HG03196 (cell line): Measurements from ENCODE around the gene CERS5.
A peak's percentile ranks its signal among the peaks of the same experiment; 100 is the strongest.

Experiments
- ATAC-seq: cut with Tn5 transposase; IDR thresholded peaks from one replicate; pipeline ENCODE4 v1.9.1; 2021; ENCODE audit not compliant: unreplicated experiment

The CERS5 gene

GRCh38 chr12:50167049-50167828, at the start of gene CERS5:
TSS of gene CERS5 (minus strand) at chr12:50167369. CDS start at chr12:50167297, 72 bp downstream.
- ATAC-seq: peak; percentile 98

GRCh38 chr12:50215033-50215432, 47.9 kb upstream of the CERS5 start:
- ATAC-seq: no peak

- ATAC-seq: no peak
Measured at GRCh38 chr12:50214018-50214417, 46.8 kb upstream of the CERS5 start.

- no peak for ATAC-seq
Measured at GRCh38 chr12:50213439-50213838, 46.3 kb upstream of the CERS5 start.

GRCh38 chr12:50212071-50212467, 44.9 kb upstream of the CERS5 start:
- ATAC-seq: no peak

GRCh38 chr12:50211392-50212070, 44.4 kb upstream of the CERS5 start:
- ATAC-seq: no peak

- no peak for ATAC-seq
Measured at GRCh38 chr12:50207424-50207823, 40.3 kb upstream of the CERS5 start.

- no peak for ATAC-seq
Measured at GRCh38 chr12:50205648-50206047, 38.5 kb upstream of the CERS5 start.

- ATAC-seq: no peak
Measured at GRCh38 chr12:50203691-50204090, 36.5 kb upstream of the CERS5 start.

GRCh38 chr12:50201987-50202521, 34.9 kb upstream of the CERS5 start:
- ATAC-seq: no peak

GRCh38 chr12:50200552-50201273, 33.5 kb upstream of the CERS5 start:
- no peak for ATAC-seq

GRCh38 chr12:50198829-50199228, 31.7 kb upstream of the CERS5 start:
- ATAC-seq: no peak

GRCh38 chr12:50197297-50197727, 30.1 kb upstream of the CERS5 start:
- ATAC-seq: no peak

- ATAC-seq: no peak
Measured at GRCh38 chr12:50196537-50196936, 29.4 kb upstream of the CERS5 start.

- no peak for ATAC-seq
Measured at GRCh38 chr12:50195832-50196231, 28.7 kb upstream of the CERS5 start.

- no peak for ATAC-seq
Measured at GRCh38 chr12:50192908-50193307, 25.7 kb upstream of the CERS5 start.

- no peak for ATAC-seq
Measured at GRCh38 chr12:50192236-50192635, 25.1 kb upstream of the CERS5 start.

GRCh38 chr12:50190859-50191258, 23.7 kb upstream of the CERS5 start:
- ATAC-seq: no peak

- no peak for ATAC-seq
Measured at GRCh38 chr12:50188875-50189575, 21.9 kb upstream of the CERS5 start.

GRCh38 chr12:50188241-50188781, 21.1 kb upstream of the CERS5 start:
- ATAC-seq: no peak
